Choroid plexus epithelial cell (primary cell): ENCODE data around the gene MUC20.
A peak's percentile ranks its signal among the peaks of the same experiment; 100 is the strongest.
"Not testable (repeated sequence)": the region's sequence is repeated elsewhere in the genome, so short reads cannot be mapped to it uniquely, and the experiment has no call there.

ENCODE experiments used
- DNase-seq: peaks from one replicate; pipeline ENCODE4 v3.0.0-alpha.2; 2010; ENCODE audit warnings: low read depth
- H3K4me3 ChIP-seq: 2 replicates; pipeline ENCODE4 v1.5.1; 2011; ENCODE audit warnings: low read depth, mild to moderate bottlenecking, control low read depth, low read length, moderate library complexity
- TF ChIP-seq, protein P1 (sequence below): conservative IDR thresholded peaks from 2 replicates; pipeline ENCODE4 v1.5.1; 2011; ENCODE audit warnings: low read depth, mild to moderate bottlenecking, control low read depth, inconsistent platforms, low read length, moderate library complexity

The MUC20 gene

DNA sequence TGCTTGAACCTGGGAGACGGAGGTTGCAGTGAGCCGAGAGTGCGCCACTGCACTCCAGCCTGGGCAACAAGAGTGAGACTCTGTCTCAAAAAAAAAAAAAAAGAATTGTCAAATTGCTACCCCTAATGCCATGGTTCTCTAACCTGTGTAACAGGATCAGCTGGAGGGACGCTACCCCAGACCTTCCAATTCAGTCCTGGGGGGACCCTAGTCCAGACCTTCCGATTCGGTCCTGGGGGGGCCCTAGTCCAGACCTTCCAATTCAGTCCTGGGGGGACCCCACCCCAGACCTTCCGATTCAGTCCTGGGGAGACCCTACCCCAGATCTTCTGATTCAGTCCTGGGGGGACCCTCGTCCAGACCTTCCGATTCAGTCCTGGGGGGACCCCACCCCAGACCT, 29.8 kb upstream of the MUC20 start:
- DNase-seq = no peak
- TF ChIP-seq, protein P1, sequence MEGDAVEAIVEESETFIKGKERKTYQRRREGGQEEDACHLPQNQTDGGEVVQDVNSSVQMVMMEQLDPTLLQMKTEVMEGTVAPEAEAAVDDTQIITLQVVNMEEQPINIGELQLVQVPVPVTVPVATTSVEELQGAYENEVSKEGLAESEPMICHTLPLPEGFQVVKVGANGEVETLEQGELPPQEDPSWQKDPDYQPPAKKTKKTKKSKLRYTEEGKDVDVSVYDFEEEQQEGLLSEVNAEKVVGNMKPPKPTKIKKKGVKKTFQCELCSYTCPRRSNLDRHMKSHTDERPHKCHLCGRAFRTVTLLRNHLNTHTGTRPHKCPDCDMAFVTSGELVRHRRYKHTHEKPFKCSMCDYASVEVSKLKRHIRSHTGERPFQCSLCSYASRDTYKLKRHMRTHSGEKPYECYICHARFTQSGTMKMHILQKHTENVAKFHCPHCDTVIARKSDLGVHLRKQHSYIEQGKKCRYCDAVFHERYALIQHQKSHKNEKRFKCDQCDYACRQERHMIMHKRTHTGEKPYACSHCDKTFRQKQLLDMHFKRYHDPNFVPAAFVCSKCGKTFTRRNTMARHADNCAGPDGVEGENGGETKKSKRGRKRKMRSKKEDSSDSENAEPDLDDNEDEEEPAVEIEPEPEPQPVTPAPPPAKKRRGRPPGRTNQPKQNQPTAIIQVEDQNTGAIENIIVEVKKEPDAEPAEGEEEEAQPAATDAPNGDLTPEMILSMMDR = no peak
- H3K4me3 ChIP-seq = no peak overlapping the region

DNA sequence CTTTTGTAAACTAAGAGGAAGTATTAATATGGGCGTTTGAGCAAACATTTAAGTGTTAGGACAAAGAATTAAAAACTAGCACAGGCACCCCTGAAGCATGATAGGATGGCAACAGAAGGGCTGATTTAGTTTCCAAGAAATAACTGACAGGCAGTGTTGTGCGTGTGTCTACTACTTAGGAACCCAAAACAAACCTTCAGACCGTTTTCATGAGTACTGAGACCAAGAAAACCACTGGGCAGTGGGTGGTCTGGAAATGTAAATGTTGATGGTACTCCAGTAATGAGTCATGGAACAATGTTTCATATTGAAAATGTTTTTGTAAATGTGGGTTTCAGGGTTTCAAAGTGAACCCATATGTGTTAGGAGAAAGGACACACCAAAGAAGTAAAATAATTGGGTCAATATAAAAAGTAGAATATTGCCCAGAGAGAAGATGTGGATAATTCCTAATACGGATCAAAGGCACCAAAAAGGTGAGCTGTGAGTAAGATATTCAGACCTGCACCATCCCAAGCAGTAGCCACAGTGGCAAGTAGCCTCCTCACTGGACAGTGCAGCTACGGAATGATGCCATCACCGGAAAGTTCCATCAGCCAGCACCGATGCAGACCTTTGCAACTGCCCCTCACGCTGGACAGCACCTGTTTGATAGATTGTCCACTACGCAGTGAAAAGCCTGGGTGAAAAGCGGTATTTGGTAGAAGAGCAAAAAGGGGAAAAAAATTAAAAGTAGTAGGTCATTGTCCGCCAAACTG, 29.0 kb upstream of the MUC20 start:
- not testable (repeated sequence) for DNase-seq, H3K4me3 ChIP-seq

DNA sequence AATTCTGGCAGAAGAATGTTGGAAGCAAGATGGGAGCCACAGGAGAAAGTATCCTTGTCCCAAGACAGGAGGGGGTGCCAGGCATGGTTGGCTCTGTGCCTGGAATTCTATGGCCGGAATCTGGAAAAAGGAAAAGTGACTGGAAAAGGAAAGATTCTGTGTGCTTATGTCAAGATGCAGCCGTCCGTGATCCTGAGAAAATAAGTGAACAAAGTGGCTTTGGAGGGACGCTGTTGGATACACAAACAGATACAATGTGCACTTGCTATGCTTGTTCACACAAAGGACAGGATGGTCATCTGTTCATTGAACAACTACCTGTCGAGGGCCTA, 28.5 kb upstream of the MUC20 start:
- TF ChIP-seq, protein P1 = no peak
- no peak for DNase-seq

DNA sequence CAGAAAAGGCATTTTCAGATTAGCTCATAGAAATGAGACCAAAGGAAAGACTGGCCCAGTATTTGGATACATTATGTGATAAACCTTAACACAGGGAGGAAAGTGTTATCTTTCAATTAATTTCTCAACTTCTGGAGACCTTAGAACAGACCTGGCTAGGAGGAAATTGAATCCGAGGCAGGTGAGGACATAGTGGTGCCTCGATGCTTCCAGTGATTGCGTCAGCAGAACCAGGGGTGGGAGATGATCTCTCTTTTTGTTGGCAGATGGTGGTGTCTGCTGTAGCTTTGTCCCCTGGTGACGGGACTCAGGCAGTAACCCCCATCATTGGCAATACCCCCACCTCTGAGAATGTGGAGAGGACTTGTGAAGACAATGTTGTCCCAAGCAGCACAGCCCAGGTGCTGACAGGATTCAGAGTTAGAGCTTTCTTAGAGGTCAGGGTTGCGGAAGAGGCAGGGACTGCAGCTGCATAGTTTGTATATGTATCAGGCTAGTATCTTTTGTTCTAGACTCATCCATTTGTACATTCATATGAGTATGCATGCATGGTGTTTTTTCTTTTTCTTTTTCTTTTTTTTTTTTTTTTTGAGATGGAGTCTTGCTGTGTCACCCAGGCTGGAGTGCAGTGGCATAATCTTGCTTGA, 27.9 kb upstream of the MUC20 start:
- peak; percentile 54 for DNase-seq
- H3K4me3 ChIP-seq = no peak overlapping the region
- TF ChIP-seq, protein P1 = no peak

More for the DNA sequence above, 28.5 kb upstream of the MUC20 start:
- no peak overlapping the region for H3K4me3 ChIP-seq

DNA sequence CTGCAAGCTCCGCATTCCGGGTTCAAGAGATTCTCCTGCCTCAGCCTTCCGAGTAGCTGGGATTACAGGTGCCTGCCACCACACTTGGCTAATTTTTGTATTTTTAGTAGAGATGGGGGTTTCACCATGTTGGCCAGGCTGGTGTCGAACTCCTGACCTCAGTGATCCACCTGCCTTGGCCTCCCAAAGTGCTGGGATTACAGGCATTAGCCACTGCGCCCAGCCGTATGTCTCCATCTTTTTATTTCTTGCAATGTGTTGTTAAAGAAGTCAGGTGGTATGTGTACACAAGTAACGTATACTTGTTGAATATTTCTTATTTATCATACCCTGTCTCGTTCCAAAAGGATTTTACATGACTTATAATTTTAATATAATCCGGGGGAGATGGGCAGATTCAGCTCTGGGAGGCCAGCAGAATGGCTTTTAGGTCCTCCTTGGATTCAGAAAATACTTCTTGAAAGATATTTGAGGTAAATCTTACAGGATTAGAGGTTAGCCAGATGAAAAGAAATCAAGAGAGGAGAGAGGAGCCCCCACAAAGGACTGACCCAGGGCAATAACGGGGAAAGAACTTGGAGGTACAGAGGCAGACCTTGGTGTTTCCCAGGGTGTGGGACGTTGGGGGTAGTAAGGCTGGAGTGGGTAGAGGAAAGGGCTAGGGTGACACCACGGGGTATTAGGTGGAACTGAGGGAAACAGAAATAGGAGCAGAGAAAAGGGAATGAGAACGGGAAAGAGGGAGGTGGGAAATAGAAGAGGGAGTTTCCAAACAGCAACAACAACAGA, 27.2 kb upstream of the MUC20 start:
- TF ChIP-seq, protein P1 = no peak
- DNase-seq = no peak
- H3K4me3 ChIP-seq = no peak overlapping the region

DNA sequence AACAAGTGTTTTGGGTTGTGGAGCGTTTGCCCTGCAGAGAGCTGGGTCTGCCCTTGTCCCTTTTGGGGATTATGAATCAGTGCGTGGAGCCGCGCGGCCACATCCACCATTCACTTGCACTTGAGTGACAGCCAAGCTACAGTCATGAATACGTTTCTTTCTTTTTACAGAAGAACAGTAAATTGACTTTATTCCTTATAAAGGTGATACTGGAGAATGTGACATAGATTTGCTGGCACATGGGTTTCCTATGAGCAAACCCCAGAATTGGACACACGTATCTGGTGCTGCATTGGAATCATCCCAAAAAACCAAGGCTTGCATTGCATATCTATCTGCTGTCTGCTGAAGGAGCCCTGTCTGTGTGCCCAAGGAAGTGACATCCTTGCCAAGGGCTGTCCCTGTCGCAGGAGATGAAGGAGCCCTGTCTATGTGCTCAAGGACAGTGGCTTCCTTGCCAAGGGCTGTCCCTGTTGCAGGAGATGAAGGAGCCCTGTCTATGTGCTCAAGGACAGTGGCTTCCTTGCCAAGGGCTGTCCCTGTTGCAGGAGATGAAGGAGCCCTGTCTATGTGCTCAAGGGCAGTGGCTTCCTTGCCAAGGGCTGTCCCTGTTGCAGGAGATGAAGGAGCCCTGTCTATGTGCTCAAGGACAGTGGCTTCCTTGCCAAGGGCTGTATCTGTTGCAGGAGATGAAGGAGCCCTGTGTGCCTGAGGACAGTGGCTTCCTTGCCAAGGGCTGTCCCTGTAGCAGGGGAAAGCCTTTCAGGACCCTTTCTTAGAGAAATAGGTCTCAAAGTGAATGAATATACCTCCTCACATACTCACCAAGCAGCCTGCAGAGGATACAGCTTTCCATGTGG, 26.3 kb upstream of the MUC20 start:
- DNase-seq, H3K4me3 ChIP-seq: not testable (repeated sequence)

DNA sequence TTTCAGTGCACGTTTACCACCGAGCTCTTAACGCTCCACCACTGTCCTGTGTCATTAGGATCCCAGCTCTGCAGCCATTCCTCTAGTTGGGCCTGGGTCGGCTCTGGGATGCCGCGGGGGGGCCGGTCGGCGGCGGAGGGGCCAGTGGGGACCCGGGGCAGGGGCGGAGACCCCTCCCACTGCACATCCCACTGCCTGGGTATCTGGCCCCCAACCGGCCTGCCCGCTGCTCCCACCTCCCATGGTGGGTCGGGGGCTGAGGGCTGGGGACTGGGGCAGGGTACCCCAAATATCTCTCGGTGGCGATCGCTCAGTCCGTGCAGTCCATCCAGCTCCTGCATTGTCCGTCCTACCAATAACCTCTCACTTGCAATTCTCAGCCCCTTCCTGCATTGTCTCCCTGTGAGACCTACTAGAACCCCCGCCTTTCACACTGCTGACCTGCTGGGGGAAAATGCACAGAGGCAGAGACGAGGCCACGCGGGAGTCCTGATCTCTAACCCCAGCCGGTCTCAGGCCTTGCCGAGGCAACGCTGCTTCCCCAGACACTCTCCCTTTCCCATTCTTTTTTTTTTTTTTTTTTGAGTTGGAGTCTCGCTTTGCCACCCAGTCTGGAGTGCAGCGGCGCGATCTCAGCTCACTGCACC, 24.0 kb upstream of the MUC20 start:
- DNase-seq = no peak
- TF ChIP-seq, protein P1 = no peak
- no peak overlapping the region for H3K4me3 ChIP-seq
